Measurements from ENCODE around the gene LRIG2.
"Not testable (repeated sequence)": the region's sequence is repeated elsewhere in the genome, so short reads cannot be mapped to it uniquely, and the experiment has no call there.

Gene LRIG2

DNA sequence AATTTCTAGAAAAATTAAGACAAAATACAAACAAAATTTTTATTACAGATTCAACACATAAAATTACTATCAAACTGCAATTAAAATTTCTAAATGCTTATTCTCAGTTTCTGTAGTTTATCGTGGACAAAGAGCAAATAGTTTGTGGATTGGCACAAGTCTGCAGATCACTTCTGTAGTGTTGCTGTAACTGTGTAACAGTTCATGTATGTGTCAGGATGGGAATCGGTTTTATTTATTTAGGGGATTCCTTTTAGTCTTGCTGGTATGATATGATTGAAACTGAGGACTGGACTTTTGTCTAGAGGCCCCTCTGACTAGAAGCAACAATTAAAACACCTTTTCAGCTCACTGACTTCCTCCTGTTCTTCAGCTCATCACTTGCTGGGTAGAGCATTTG lies 60.8 kb downstream of the LRIG2 start:
- no peak for DNase-seq

DNA sequence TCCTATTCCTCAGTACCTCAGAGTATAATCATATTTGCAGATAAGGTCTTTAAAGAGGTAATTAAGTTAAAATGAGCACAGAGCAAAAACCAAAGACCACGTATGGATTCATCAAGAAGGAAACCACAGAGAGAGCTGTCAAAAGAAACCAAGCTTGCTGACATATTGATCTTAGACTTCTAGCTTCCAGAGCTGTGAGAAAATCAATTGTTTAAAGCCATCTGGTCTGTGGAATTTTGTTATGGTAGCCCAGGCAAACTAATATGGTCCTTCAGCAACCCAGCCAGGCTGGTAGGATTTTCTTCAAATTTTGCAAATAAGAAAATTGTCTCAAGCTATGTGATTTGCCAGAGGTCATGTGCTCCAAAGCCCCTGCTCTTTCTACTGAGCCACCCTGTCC lies 62.5 kb downstream of the LRIG2 start:
- DNase-seq, result no peak

DNA sequence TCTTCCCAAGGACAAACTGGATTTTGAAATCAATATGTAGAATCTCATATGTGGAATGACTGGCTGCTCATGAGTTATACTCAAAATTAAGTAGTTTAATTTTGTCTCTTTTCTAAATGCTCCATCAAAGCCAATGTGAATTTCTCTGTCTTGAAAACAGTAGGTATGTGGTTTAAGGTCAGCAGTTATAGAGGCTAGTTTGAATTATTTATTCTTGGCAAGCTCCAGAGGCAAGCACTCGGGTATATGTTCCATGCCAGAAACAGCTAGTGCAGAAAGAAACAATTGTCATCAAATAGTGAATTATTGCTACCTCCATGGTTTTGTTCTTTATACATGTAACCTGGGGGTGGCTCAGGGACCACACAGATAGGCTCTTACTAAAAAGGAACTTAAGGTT lies 63.5 kb downstream of the LRIG2 start:
- no peak for DNase-seq

DNA sequence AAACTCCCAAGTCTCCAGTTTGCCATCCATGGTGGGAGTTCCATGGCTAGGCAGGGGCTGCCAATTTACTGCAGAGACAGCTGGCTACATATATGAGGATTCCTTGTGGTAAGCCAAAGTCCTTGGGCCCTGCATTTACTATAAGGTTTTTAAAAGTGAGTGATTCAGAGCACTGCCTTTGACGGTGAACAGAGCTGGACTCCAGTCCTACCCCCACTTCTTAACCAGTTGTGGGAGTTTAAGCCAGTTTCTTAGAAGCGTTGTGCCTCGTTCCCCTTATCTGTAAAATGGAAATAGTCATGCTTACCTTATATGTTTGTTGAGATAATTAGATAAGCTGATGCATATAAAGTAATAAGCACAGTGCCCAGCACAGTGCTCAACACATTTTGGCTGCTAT lies 64.6 kb downstream of the LRIG2 start:
- DNase-seq, result no peak

DNA sequence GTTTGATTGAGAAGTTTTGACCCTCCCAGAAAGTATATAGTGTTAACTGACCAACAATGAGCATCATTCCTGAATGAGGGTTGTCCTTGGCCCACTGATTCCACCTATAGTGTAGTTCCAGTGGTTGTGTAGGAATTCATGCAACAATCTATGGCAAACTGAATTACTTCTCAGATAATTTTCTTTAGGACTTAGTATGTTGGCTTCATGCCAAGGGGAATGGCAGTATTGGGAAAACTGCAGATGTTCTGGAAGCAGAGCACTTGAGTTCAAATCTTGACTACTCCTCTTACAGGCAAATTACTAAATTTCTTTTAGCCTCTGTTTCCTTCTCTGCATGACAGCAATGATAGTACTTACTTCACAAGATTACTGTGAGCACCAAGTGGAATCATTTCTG lies 65.8 kb downstream of the LRIG2 start:
- no peak for DNase-seq

DNA sequence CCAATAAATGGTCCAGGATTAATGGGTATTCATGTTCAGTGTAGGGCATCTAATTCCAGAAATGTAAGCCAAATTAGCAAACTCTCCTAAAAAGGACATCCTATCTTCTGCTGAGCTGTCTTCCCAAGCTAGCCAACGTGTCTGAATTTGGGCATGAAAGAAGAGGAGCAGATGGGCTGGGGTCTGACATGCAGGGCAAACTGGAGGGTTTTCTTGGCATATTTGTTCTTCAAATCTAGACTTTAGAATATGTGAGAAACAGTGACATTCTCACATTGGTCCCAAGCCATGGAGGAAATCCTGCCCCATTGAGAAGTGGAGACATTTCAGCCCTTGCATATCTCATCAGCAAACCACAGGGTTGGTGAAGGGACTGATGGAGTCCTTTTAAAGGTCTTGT lies 67.2 kb downstream of the LRIG2 start:
- no peak for DNase-seq

DNA sequence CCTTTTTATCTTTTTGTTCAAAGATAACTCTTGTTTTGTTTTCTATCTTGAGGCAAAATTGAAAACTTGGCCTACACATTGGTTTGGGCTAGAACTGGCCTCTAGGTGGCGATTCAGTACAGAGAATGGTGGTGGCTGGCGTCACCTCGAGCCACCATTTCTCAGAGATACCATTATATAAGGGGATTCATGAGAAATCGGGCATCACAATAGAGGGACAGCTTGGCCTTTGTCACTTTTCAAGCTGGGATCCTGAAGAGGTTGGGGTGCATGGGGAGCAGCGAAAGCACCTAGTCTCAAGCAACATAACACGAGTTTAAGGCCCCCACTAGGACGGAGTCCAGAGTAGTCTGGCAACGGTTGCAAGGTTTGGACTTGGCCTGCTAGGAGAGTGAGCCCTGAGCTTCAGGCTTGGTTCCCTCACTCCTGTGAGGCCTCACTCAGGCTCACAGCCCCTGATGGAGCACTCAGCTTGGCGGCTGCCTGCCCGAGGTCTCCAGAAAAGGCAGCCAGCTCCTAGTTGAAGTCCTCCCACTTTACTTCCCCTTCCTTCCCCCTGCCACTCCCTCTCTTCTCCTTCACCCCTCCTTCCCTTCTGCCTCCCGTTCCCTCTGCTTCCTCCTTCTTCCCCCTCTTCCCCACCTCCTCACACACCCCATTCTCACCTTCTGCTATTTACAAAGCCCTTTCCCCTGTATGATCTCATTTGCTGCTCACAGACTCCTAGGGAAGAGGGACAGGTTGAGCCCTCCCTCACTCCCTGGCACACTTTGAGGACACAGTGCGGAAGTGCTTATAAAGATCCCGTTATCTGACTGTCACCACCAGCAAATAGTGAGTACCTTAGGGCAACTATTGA lies 67.8 kb downstream of the LRIG2 start:
- peak; percentile 50 for DNase-seq

DNA sequence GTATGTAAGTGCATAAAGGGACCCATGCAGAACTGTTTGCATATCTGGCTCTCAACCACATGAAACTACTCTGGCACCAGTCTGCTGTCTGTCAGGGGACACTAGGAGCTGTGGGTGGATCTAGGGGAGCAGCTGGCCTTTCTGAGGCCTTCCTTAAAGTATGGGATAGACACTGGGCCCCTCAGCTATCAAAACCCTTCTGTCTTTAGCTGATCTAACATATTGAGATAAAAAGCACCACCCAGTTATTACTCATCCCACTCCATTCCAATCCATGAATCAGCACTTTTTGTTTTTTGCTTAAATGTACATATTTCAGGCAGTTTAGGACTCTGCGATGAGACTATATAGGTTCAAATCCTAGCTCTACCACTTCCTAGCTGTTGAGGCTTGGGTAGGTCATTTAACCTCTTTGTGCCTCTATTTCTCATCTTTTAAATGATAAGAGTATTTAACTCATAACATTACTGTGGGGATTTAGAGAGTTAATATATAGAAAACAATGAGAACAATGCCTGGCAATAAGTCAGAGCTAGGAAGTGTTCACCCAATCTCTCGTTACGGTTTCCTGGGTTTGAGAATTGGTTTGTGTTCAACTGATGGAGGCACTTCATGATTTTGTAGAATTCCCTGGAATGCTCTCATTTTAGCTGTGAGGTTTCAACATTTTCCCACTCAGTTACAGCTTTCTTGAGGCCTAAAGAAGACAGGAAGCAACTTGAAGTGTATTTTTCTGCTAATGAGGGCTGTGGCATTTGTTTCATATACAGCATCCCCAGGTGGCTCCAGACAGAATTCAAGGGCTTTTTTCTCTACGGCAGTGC lies 68.9 kb downstream of the LRIG2 start:
- no peak for DNase-seq

DNA sequence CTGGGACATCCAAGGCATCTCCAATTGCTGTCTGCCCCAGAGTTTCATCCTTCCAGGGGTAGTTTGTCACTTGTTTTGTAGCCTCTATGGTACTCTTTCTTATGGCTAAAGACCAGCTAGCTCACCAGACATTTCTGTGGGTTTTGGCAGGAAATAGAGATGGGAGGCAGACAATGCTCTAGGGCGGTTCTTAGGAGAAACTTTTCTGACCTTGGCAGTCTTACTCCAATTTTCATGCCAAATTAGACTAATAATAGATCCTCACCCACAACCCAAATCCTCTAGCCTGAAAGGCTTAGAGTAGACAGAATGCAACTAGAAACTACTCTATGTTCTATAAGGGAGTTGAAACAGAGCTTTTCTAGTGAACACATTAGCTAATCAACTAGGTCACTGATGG lies 69.8 kb downstream of the LRIG2 start:
- no peak for DNase-seq

DNA sequence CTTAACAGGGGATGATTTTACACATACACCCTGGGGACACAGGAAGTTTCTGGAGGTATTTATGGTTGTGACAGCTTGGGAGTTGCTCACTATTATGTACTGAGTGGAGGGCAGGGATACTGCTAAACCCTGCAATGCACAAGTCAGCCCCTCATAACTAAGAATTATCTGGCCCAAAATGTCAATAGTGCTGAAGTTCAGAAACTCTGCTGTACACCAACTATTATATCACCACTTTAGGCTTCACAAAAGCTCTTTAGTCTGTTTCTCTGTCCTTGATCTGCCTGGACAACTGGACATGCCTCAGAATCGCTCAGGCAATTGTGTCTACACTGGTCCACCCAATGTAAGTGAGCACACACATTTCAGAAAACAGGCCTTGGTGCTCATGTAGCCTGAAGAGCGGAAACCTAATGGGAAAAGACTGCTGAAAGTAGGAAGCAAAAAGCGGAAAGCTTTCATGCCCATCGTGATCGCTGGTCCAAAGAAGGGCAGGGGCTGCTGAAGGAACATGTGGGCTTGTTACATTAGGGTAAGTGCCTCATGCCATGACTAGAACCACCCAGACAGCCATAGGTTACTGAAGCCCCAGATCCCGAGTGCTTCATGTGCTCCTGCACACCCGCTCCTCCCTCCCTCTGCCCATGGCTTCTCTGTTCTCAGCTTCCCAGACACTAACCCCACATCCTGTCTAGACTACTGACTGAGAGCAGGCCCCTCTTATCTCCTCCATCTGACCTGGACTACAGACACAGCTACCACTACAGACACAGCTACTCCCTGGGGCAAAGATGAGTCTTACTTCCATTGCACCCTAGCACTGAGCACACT lies 73.5 kb downstream of the LRIG2 start:
- DNase-seq, result peak; percentile 10

DNA sequence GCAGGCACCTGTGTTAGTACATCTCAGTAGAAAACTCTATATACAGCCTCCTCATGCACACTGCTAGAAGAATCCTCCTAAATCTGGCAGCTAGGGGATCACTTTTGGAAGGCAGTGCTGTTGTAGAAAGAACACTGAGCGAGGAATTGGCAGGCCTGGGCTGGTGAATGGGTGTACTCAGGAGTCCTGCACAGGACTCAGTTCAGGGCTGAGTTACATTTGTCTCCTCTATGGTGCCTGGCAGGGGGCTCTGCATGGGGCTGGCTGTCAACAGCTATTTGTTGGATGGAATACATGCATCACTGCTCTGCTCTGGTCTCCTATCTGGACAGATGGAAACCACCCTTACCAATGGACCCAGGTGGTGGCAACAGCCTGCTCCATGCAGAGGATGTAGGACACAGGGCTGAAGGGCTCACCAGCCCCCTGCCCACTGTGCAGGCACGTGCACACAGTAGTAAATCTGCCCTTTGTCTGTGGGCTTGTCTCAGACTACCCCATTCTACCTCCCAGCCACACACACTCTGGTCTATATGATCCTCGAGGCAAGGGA lies 74.2 kb downstream of the LRIG2 start:
- no peak for DNase-seq

DNA sequence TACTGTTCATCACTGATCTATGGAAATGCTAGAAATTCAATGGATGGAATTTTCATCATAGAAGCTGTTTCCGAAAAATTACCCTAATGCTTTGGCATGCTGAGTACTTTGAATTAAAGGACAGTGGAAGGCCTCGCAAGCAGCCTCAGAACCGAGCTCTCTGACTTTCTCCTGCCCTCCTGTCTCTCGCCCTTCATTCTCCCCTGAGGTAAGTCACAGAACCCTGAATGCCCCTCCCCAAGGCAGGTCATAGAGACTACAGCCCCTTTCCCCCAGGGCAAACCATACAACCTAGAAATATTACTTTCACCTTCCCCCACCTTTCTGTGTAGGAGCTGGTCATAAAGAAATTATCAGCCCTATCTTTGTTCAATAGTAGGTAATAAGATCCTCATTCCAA lies 74.8 kb downstream of the LRIG2 start:
- no peak for DNase-seq

DNA sequence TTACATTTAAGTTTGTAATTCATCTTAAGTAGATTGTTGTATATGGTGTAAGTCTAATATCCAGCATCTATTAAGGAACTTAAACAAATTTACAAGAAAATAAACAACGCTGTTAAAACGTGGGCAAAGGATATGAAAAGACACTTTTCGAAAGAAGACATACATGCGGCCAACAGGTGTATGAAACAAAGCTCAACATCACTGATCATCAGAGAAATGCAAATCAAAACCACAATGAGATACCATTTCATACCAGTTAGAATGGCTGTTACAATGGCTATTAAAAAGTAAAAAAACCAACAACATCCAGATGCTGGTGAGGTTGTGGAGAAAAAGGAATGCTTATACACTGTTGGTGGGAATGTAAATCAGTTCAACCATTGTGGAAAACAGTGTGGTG lies 77.5 kb downstream of the LRIG2 start:
- not testable (repeated sequence) for DNase-seq

DNA sequence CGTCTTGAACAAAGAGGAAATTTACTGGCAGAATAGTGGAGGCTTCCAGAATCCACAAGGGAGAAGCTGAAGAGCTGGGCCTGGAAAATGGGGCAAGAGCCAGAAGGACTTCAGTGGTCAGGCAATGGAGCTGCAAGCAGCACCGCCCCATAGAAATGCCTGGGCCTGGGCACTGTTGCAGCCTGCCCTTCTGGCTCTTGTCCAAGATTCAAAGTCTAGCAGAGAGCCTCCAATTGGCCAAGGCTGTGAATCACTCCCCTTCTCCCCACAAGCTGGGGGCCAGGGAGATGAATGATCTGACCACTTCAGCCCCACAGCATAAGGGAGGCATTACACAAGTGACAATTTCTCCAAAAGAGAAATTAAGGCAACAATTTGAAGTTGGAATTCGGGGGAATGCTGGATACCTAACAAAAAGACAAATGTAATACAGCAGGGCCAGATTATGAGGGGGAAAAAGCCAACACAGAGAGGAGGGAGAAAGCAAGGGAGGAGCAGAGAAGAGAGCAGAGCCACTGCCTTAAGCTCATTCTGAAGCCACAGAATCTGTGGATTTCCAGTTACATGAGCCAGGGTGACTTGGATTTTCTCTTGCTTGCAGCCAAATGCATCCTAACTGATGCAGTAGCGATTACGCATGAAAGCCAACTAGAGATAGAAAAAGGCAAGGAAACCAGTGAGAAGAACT lies 80.3 kb downstream of the LRIG2 start:
- no peak for DNase-seq

DNA sequence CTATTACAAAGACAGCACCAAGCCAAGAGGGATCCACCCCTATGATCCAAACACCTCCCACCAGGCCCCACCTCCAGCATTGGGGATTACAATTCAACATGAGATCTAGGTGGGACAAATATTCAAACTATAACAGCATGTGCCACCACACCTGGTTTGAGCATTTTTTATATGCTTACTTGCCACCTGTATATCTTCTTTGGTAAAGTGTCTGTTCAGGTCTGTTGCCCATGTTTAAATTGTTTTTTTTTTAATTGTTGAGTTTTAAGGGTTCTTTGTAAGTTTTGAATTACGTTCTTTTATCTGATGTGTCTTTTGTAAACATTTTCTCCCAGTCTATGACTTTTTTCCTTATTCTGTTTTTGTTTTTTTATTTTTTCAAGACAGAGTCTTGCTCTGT lies 83.4 kb downstream of the LRIG2 start:
- DNase-seq, result no peak

DNA sequence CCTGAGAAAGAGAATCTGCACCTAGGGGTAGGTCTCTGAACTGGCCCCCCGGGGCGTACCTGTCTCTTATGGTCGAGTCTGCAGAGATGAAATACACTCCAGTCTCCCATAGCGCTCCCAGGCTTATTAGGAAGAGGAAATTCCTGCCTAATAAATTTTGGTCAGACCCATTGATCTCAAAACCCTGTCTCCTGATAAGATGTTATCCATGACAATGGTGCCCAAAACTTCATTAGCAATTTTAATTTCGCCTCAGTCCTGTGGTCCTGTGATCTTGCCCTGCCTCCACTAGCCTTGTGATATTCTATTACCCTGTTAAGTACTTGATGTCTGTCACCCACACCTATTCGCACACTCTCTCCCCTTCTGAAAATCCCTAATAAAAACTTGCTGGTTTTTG lies 85.7 kb downstream of the LRIG2 start:
- DNase-seq, result not testable (repeated sequence)

DNA sequence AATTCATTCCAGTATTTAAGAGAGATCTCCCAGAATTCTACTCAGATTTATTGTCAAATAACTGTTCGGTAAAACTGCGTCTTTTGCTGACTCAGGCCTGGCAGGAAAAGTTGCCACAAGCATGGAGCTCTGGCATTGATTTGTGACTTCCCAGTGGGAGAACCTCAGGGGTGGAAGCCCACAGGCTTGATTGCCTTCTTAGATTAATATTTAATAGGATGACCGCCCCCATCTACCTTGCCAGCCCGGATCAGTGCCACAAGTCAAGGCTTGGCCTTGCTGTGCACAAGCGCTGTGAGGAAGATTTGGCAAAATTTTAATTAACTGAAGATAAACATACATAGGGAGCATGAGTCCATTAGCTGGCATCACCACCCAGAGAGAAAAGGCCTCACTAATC lies 93.5 kb downstream of the LRIG2 start:
- DNase-seq, result no peak

DNA sequence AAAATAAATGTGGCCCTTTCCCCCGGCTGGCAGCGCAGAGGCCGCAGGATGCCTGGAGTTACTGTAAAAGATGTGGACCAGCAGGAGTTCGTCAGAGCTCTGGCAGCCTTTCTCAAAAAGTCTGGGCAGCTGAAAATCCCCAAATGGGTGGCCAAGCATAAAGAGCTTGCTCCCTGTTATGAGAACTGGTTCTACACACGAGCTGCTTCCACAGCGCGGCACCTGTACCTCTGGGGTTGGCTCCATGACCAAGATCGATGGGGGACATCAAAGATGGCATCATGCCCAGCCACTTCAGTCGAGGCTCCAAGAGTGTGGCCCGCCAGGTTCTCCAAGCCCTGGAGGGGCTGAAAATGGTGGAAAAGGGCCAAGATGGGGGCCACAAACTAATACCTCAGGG lies 95.9 kb downstream of the LRIG2 start:
- no peak for DNase-seq

DNA sequence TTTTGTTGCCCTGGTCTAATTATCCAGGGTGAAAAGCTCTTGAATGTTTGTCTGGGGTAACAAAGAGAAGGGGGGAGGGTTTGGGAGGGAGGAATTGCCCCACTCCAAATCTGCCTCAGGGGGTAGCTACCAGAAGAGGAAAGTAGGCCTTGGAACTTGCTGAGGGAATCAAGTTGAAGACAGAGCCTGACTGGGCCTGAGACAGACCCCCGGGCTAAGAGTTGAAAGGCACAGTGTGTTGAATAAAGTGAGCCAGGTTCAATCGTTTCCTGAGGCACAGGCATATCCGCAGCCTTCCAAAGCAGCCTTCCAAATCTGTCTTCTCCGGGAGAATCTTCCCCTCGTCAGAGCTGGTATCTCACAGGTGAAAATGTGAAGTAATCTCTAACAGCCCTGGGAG lies 96.6 kb downstream of the LRIG2 start:
- no peak for DNase-seq

DNA sequence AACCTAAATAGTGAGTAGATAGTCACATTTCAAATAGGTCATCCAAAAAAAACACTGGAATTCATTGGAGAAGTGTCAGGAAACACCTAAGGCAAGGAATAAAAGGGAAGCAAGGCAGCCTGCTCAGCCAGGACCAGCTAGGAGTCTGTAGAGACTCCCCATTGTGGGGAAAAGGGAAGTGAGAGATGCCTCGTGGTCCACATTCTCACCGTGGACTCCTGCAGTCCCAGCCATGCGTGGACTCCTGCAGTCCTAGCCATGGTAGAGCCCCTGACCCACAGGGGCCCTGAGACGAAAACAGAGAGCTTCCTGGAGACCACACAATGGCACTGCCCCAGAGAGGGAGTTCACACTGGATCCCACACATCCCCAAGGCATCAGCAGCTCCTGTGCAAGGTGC lies 97.5 kb downstream of the LRIG2 start:
- DNase-seq, result no peak

DNA sequence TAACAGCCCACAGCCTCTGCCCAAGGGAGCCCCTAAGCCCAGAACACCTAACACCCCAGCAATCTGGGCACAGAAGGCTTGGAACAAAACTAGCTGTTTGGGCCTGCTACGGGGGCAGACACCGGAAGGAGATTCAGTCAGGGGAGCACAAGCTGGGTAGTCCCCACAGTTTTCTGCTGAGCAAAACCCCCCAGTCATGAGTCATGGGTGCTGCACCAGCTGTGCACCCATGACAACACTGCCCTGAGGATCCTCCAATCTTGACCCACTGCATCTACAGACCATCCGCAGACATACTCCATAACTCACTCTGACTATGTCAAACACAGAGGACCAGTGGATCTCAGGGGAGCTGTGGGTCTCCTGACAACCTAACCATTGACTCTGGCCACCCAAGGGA lies 105.1 kb downstream of the LRIG2 start:
- DNase-seq, result no peak

DNA sequence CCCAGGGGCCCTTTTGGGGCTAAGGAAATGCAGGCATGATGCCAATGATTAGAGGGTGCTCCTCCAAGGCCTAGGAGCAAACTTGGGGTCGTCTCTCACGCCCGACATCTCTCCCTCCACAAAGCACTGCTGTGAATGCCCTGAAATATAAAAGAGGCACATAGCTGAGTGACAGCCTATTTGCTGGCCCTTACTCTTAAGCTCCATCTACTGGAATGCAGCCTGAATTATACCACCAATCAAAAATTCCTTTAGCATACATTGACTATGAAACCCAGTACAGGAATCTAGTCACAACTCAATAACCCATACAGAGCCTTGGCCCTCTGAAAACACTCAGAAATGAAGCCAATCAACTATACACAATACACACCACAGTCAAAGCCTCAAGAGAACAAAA lies 105.5 kb downstream of the LRIG2 start:
- no peak for DNase-seq
